SHP77 treated with DMSO at 0.1 percent for 48 hours (cell line): Measurements from ENCODE around the gene DPH2.

ENCODE experiments used
- DNase-seq: peaks from one replicate; lab custom pipeline; 2025; lab: John Stamatoyannopoulos, UW

Gene DPH2

GRCh38 chr1:43944860-43945259, 24.9 kb upstream of the DPH2 start:
- no peak for DNase-seq

GRCh38 chr1:43945674-43946235, 24.1 kb upstream of the DPH2 start:
- DNase-seq, result no peak

GRCh38 chr1:43946236-43947060, 23.4 kb upstream of the DPH2 start, which contains the start of gene IPO13:
TSS of gene IPO13 (plus strand) at chr1:43946950. CDS start at chr1:43947601, 651 bp downstream.
- peak; percentile 86 for DNase-seq

GRCh38 chr1:43947061-43947873, 22.5 kb upstream of the DPH2 start:
- DNase-seq, result no peak

GRCh38 chr1:43947874-43948437, 21.9 kb upstream of the DPH2 start:
- DNase-seq, result no peak

GRCh38 chr1:43949678-43950077, 20.1 kb upstream of the DPH2 start:
- DNase-seq, result peak; percentile 17

- DNase-seq, result no peak
These were observed 18.5 kb upstream of the DPH2 start for GRCh38 chr1:43951021-43951985.

- DNase-seq, result no peak
These were observed 17.0 kb upstream of the DPH2 start for GRCh38 chr1:43952731-43953346.

GRCh38 chr1:43953361-43953760, 16.4 kb upstream of the DPH2 start:
- no peak for DNase-seq

- DNase-seq, result no peak
These were observed 15.8 kb upstream of the DPH2 start for GRCh38 chr1:43954036-43954435.

- DNase-seq, result no peak
These were observed 13.6 kb upstream of the DPH2 start for GRCh38 chr1:43956234-43956633.

GRCh38 chr1:43957407-43958040, 12.3 kb upstream of the DPH2 start:
- no peak for DNase-seq

- no peak for DNase-seq
These were observed 11.2 kb upstream of the DPH2 start for GRCh38 chr1:43958351-43959255.

- no peak for DNase-seq
These were observed 9.0 kb upstream of the DPH2 start for GRCh38 chr1:43960798-43961197.

- DNase-seq, result no peak
These were observed 8.1 kb upstream of the DPH2 start for GRCh38 chr1:43961692-43962091.

- no peak for DNase-seq
These were observed 7.5 kb upstream of the DPH2 start for GRCh38 chr1:43962324-43962723.

GRCh38 chr1:43963006-43963405, 6.8 kb upstream of the DPH2 start:
- no peak for DNase-seq

- DNase-seq, result no peak
These were observed 5.9 kb upstream of the DPH2 start for GRCh38 chr1:43963890-43964289.

GRCh38 chr1:43965316-43965715, 4.5 kb upstream of the DPH2 start:
- no peak for DNase-seq
